Stimulated activated naive CD4-positive, alpha-beta T cell treated with Interleukin-2 at 50 U/mL for 16 hours (primary cell): ENCODE data around the gene RPL23.

Experiments used
- DNase-seq: peaks from one replicate; lab custom pipeline; 2025; lab: John Stamatoyannopoulos, UW

Gene RPL23

GRCh38 chr17:38883592-38884526, 30.3 kb upstream of the RPL23 start:
- no peak for DNase-seq

- no peak for DNase-seq
Observed at GRCh38 chr17:38882870-38883269, 29.3 kb upstream of the RPL23 start.

GRCh38 chr17:38881600-38882191, 28.2 kb upstream of the RPL23 start:
- peak; percentile 18 for DNase-seq

DNA sequence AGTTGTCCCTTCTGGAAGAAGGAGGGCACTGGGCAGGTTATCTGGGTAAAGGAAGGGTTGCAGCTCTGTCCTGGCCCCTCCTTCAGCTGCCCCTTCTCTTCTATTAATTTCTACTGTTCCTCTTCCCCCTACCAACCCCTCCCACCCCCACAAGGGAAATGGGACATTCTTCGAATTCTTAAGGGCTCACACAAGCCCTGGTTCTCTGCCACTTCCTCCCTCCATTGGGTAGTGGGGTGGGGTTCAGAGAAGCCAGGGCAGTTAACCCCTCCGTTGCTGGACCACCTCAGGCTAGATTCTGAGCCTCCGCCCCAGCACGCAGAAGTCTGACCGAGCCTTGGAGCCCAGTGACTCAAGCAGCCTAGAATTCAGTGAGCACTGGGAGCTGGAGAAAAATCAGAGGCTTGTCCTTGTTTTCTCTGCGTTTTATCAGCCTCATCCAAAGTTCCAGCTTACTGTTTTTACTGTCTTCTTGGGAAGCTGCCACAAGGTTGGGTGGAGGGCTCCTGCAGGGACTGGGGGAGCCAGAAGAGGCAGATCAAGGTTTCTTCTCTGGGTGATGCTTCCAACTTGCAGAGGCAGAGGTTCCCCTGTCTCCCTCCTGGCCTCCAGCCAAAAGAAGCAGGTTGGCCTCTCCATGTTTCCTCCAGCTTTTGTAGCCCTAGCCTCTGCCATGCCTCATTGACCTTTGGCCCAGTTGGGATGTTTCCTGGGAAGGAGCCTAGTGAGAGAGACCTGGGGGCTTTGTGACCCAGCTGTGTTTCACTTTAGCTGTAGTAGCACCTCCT, 26.6 kb upstream of the RPL23 start:
- no peak for DNase-seq

DNA sequence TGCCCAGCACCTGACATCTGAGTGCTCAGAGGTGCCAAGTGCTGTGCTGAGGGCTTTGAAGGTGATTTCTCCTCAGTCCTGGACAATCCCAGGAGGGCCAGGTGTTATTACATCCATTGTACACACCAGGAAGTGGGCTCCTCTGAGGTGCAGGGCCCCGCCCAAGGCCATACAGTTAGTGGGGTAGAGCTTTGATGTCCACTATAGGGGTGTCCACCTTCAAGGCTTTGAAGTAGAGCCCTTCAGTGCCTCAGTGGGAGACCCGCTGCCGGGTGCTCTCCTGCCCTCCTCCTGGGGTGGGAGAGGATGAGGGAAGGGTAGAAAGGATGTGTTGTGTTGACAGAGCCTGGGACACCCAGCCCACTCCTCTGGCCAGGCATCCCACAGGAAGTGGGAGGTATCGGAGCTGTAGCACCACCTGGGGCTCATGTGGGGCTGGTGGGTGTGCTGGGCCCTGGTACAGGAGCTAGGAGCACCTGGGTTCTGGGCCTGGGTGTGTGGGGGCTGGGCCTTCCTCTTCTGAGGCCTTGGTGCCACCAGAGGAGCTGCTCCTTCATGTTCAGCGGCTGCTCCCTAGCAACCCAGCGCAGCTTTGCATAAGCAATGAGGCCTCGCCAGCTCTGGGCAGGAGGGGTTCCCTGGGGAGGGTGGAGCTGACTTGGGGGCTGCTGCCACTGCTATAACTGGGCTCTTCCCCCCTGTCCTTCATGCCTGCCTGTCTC, 23.8 kb upstream of the RPL23 start:
- peak; percentile 6 for DNase-seq

DNA sequence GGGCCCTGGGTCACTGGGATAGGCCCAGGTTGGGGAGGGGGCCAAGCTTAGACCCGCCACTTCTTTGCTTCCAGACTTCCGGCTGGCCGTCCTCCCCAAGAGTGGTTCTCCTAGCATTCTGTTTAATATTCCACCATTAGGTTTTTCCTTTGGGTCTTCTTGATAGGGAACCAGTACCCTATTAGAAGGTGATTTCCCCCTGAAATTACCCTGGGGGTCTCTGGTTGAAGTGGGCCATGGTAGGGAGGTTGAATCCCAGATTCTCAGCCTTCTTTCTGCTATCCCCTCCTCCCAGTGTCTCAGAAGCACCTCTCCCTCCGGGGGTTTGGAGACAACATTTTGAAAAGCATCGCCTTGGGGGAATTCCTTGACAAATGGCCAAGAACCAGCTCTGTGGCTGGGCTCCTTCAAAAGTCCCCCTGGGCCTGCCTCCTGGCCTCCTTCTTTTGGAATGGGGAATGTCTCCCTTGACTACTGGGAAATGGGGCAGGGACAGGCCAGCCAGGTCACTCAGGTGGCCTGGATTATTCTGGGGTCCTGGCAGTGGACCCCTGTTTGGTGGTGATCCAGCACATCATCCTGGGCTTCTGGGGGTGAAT, 22.1 kb upstream of the RPL23 start:
- DNase-seq, result no peak

DNA sequence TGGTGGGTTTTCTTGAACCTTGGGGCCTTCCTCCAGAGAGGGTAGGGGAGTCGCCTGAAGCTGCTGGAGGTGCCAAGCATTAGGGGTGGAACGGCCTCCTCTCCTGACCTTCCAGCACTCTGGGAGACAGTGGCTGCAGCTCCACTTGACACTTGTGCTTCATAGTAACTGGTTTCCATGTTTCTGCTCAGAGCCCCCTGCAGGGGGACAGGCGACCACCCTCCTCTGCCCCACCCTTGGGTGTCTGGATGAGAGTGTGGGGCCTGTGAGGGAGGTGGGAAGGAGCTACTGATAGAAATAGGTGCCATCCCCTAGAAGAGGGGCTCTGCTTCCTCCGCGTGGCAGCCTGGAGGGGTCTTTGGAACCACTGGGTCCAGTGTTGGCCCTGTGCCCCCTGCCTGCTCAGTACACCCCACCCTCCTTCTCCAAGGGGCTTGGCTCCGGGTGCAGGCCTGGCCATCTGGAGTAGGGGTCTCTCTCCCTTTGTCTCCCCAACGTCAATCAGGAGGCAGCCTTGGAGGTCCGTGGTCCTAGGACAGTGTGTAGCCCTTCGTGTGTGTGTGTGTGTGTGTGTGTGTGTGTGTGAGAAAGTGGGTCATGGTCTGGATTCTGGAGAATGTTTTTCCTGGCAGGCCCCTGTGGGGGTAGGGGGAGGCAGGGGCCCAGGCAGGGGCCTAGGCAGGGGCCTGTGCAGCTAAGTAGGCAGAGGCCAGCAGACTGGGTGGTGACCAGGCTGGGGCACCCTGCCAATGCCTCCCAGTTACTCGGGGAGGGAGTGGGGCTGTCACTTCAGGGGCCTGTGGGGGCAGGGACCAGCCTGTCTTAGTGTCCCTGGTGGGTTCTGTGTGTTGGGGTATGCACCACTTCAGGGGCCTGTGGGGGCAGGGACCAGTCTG, 21.2 kb upstream of the RPL23 start:
- no peak for DNase-seq

DNA sequence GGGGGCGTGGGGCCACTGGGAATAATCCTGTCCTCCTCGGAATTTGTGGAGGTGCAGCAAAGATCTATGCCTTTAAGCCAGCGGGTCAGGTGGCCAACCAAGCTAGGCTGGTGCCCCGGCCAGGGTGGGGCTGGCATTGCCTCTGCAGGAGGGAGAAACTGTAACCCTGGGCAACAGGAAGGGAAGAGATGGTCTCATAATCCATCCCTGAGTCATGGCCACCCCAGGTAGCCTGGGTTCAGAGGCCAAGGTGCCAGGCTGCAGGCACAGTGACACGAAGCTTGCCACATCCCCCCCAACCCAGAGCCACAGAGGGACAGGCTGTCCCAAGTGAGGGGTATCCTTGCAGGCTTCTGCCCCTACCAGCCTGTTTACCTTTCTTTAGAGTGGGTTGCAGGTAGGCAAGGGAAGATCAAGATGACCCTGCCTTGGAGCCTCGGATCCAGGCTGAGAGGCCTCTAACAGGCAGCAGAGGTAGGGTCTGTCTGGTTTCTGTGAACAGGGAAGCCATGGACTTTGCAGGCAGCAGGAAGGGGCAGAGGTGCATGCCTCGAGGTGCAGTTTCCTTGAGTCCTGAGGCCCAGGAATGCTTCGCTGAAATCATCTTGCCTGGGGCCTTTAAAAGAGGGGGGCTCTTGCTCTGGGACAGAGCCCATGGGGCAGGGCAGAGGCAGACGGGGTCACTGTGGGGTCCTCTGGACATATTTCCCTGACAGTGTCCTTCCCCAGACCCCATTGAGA, 20.3 kb upstream of the RPL23 start:
- no peak for DNase-seq

DNA sequence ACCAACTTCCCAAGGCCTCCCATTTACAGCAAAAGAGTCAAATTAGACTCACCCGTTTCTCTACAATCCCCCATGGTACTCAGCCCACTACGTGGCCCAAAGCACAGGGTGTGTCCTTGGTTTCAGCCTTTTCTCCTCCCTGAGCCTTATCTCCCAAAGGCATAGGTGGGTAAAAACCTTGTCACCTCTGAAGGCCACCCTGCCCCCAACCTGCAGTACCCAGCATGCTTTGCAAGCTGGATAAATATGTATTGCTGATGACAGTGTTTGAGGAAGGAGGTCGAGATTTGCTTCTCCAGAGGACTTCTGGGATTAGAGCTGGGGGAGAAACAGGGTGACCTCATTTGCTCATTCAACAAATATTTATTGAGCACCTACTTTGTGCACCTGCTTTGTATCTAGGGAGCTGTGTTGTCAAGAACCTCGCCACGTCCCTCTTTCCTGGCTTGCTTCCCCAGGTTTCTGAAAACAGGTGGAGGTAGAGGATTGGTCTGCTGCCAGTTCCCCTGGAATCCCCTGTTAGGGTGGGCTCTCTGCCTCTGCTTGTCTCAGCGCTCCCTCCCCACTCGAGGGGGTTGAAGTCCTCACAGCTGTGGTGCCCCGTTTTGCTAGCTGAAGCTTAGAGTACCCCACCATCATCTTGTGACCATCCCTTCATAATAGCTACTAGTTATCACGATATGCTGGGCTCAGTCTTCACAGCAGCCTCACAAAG, 19.3 kb upstream of the RPL23 start:
- no peak for DNase-seq

DNA sequence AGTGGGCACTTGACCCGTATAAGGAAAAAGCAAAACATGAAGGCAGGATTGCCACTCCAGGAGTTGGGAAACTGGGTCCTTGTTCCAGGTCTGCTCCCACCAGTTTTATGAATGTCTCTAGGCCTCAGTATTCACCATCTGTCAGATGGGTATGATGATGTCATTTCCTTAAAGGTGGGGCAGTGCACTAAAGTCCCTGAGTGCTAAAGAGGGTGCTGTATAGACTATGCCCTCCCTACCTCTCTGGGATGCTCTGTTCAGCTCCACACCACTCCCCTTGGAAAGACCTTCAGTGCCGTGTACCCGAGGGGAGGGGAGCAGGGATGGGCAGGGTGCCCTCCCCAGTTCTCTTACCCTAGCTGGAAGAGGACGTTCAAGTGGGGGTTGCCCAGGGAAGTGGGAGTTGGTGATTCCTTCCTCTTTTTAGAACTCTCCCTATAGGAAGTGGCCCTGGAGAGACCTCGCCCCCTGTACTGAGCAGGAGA, 18.5 kb upstream of the RPL23 start:
- no peak for DNase-seq

DNA sequence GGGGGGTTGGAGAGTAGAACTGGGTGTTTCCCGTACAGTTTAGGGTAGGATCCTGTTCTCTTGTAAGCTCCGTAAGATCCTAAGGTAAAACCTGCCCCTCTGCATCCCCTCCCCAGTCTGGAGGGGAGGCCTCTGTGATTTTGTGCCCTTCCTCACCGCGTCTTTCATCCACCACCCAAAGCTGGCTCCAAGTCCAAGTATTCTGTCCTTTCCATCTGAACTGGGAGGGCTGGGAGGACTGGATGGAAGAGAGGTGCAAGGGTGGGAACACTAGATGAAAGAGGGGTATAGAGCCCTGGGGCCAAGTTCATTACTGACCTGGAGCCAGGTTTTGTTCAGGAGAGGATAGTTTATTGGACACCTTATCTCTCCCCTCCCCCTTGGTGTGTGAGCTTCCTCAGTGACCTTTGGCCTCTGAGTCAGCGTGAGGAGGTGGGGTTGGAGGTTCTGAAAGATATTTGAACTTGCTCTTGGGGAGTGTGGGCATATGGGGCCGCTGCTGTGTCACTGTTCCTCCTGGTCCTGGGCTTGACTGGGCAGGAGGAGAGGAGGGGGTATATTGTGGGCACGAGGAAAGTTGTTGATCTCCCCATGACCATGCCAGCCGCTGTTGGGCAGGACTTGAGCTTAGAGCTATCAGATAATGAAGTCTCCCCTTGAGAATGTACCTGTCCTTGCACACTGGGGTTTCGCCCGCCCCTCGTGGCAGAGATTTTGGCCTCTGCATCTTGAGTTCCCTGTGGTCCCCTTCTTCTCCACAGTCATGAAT, 17.9 kb upstream of the RPL23 start:
- DNase-seq, result peak; percentile 79

GRCh38 chr17:38870259-38871165, 17.0 kb upstream of the RPL23 start:
- peak; percentile 67 for DNase-seq

- peak; percentile 77 for DNase-seq
Observed at GRCh38 chr17:38869526-38870258, 16.2 kb upstream of the RPL23 start, which contains the start of gene LASP1. Gene LASP1, plus strand, starts transcription at chr17:38870058. Its CDS starts 132 bp downstream, at chr17:38870190.

- DNase-seq, result peak; percentile 83
Observed at GRCh38 chr17:38868817-38869525, 15.4 kb upstream of the RPL23 start.

- no peak for DNase-seq
Observed at GRCh38 chr17:38867968-38868816, 14.7 kb upstream of the RPL23 start.
